ENCODE measurements around the gene INPP5A.
"Not testable (repeated sequence)": the region's sequence is repeated elsewhere in the genome, so short reads cannot be mapped to it uniquely, and the experiment has no call there.

INPP5A gene

GRCh38 chr10:132548106-132548823, 10.7 kb downstream of the INPP5A start:
- no peak for DNase-seq (ENCODE audit: low spot score)

GRCh38 chr10:132548869-132549268, 11.3 kb downstream of the INPP5A start:
- DNase-seq (ENCODE audit: low spot score), result no peak

- DNase-seq (ENCODE audit: low spot score), result no peak
Measured at GRCh38 chr10:132549371-132549770, 11.8 kb downstream of the INPP5A start.

- DNase-seq (ENCODE audit: low spot score), result no peak
Measured at GRCh38 chr10:132550366-132551092, 12.9 kb downstream of the INPP5A start.

- DNase-seq (ENCODE audit: low spot score), result no peak
Measured at GRCh38 chr10:132551093-132551807, 13.7 kb downstream of the INPP5A start.

GRCh38 chr10:132551808-132552130, 14.2 kb downstream of the INPP5A start:
- no peak for DNase-seq (ENCODE audit: low spot score)

- DNase-seq (ENCODE audit: low spot score), result not testable (repeated sequence)
Measured at GRCh38 chr10:132552635-132553034, 15.0 kb downstream of the INPP5A start.

- DNase-seq (ENCODE audit: low spot score), result not testable (repeated sequence)
Measured at GRCh38 chr10:132553568-132553967, 16.0 kb downstream of the INPP5A start.

GRCh38 chr10:132554053-132554990, 16.7 kb downstream of the INPP5A start:
- DNase-seq (ENCODE audit: low spot score), result no peak

GRCh38 chr10:132554991-132555647, 17.5 kb downstream of the INPP5A start:
- DNase-seq (ENCODE audit: low spot score), result no peak

GRCh38 chr10:132555648-132556575, 18.3 kb downstream of the INPP5A start:
- DNase-seq (ENCODE audit: low spot score), result no peak

GRCh38 chr10:132556994-132557441, 19.4 kb downstream of the INPP5A start:
- no peak for DNase-seq (ENCODE audit: low spot score)

GRCh38 chr10:132557696-132558515, 20.3 kb downstream of the INPP5A start:
- no peak for DNase-seq (ENCODE audit: low spot score)

- DNase-seq (ENCODE audit: low spot score), result no peak
Measured at GRCh38 chr10:132558516-132559413, 21.2 kb downstream of the INPP5A start.

- no peak for DNase-seq (ENCODE audit: low spot score)
Measured at GRCh38 chr10:132559538-132559937, 22.0 kb downstream of the INPP5A start.

GRCh38 chr10:132560241-132560731, 22.7 kb downstream of the INPP5A start:
- DNase-seq (ENCODE audit: low spot score), result no peak

- DNase-seq (ENCODE audit: low spot score), result no peak
Measured at GRCh38 chr10:132562177-132562915, 24.8 kb downstream of the INPP5A start.
